Activated CD4-positive, alpha-beta T cell treated with anti-CD3 and anti-CD28 coated beads, Interleukin-2, amount 50 U/mL, for 48 hours (primary cell): ENCODE measurements around the gene GALNT17.

ENCODE experiments used
- DNase-seq, 2 experiments: peaks; one replicate each; pipeline ENCODE4 v3.0.0-alpha.2; 2020

Gene GALNT17

DNA sequence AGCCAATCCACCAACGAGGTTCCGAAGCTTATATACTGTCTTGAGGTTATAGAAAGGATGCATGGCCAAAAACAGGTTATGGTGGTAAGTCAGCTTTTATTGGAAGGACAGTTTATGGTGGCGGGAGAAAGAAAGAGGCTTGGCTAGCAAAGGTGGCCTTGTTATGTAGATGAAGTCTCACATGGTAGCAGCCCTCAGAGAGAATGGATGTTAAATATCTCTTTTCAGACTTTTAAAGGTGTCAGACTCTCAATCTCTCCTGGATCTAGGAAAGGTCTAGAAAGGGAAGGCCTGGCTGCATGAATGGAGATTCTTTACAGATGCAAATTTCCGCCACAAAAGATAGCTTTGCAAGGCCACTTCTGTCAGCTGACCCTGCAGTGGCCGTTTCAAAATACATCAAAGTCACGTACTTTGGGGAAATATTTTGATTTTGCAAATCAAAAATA lies 333.8 kb downstream of the GALNT17 start:
- no peak for DNase-seq

GRCh38 chr7:71466448-71467145 lies 334.7 kb downstream of the GALNT17 start:
- no peak for DNase-seq

DNA sequence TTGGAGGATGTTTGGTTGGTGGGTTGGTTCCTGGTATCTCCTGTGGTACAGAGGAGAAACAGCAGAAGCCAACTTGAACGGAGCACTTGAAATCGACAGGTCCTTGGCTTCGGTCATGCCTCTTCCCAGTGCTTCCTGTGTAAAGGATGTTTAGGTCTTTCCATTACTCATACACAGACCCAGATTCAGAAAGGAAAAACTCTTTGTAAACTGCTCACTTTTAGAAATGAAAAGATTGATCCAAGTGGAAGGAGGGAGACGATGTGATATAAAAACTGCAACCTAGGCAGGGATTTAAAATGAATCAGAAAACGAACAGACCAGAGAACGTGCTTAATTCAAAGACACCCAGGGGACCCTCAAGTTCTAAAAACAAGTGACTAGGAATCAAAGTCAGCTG lies 338.4 kb downstream of the GALNT17 start:
- no peak for DNase-seq

GRCh38 chr7:71470830-71471229 lies 338.9 kb downstream of the GALNT17 start:
- no peak for DNase-seq

DNA sequence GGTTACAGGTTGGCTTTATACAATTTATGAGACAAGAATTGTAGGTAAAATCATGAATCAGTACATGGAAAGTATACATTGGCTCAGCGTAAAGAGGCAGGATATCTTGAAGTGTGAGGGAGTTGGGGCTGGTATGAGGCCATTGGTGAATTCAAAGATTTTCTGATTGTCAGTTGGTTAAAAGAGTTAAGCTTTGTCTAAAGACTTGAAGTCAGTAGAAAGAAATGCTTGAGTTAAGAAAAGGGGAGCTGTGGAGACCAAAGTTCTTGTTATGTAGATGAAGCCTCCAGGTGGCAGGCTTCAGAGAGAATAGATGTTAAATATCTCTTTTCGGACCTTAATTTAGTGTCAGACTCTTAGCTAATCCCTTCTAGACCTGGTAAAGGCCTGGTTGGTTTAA lies 341.0 kb downstream of the GALNT17 start:
- DNase-seq, result no peak

DNA sequence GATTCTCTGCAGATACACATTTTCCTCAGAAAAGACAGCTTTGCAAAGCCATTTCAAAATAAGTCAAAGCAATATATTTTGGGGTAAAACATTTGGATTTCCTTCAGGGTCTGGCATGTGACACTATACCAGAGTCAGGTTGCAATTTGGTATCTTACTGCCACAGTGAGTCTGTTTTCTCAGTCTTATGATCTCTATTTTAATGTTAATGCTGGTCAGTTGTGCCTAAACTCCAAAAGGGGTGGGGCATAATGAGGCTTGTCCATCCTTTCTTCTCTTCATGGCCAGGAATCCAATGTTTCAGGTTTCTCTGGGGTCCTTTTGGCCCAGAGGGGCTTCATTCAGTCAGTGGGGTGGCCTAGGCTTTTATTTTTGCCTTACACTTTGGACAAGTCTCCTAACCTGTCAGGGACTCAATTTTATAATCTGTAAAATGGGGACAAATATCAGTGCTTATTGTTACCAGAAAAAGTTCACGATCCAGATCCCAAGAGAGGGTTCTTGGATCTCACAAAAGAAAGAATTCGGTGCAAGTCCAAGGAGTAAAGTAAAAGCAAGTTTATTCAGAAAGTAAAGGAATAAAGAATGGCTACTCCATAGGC lies 341.5 kb downstream of the GALNT17 start:
- no peak for DNase-seq

- no peak for DNase-seq
These were observed 345.5 kb downstream of the GALNT17 start for GRCh38 chr7:71477441-71477840.

DNA sequence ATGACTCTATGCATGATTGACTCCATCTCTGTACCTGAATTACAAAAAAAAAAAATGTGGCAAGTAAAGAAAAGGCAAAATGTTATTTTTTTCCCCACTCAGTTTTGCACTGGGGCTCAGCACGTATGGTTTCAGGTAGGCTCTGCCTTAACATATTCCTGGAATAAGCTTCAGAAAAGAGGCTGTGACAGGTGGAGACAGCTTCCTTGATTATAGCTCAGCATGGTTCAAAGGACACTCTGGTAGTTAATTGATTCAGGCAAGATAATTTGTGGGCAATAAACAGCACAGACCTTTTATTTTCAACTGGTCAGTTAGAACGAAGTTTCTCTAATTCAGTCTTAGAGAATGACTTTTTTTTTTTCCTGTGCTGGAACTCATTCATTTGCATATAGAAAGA lies 347.3 kb downstream of the GALNT17 start:
- no peak for DNase-seq

GRCh38 chr7:71480791-71481190 lies 348.8 kb downstream of the GALNT17 start:
- no peak for DNase-seq

- DNase-seq, result no peak
These were observed 350.3 kb downstream of the GALNT17 start for GRCh38 chr7:71482284-71482683.

GRCh38 chr7:71484380-71484779 lies 352.4 kb downstream of the GALNT17 start:
- DNase-seq, result no peak

DNA sequence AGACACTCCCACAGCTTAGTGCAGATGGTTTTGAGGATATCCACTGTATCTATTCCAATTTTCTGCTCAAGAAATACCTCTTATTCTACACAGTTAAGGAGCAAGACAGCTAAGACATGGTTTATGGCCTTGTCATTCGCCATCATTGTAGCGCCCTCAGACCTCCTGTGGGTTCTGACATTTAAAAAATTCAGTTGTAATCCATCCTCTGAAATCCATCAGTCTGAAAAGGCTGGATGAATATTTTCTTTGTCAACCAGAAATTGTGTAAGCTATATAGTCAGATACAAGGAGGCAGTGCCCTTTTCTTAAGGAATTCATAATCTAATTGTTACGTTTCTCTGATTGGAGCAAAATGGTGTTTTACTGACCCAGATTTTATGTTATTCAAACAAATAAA lies 353.6 kb downstream of the GALNT17 start:
- DNase-seq, result no peak

DNA sequence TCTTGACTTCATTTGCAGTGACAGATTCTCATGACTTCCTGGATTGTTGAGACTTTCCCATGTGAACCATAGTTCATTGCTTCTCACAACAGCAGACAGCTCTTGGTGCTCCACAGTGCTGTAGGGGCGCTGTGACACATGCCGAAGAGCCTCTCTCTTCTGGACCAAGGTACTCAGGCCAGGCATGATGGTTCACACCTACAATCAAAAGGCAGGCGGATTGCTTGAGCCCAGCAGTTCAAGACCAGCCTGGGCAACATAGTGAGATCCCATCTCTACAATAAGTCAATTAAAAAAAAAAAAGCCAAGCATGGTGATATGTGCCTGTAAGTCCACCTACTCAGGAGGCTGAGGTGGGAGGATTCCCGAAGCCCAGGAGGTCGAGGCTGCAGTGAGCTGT lies 354.5 kb downstream of the GALNT17 start:
- no peak for DNase-seq

DNA sequence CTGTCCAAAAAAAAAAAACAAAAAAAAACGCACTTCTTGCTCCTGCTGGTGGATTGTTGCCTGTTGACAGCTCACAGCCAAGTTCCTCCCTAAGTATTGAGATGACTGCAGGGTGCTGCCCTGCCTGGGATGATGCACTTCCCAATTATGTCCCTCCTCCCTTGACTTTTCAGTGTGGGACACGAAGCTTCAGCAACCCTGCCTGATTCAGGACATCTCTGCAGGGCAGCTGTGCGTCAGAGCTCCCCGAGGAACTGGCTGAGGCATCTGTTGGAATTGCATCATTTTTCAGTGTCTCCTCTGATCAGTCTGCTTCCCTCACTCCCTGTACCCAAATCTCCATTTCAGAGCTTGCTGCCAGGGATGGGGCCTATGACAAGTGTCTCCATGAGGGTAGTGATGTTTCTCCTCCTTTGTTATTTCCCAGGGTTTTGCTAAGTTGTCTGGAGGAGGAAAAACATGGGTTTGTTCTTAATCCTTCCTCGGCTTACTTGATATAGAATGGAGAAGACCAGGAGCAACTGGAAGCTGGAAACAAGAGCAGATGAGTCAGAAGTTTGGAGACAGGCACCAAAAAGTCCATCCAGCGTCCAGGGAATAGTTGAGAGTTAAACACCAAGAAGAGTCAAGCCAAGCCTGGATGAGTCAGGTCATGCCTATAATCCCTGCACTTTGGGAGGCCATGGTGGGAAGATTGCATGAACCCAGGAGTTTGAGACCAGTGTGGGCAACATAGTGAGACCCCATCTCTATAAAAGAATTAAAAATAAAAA lies 355.1 kb downstream of the GALNT17 start:
- no peak for DNase-seq

DNA sequence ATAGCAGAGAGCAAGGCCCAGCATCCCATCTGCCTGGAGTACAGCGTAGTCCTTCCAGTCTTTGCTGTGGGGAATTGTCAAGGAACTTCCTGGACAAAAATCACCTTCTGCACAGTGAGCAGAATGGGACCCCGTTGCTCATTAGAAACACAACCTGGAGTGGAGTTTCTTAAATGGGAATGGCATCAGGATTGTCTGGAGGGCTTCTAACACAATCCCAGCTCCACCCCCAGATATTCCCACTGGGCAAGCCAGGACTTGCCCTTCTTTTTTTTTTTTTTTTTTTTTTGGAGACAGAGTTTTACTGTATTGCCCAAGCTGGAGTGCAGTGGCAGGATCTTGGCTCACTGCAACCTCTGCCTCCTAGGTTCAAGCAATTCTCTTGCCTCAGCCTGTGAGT lies 356.4 kb downstream of the GALNT17 start:
- no peak for DNase-seq

- no peak for DNase-seq
These were observed 359.4 kb downstream of the GALNT17 start for GRCh38 chr7:71491336-71491735.

DNA sequence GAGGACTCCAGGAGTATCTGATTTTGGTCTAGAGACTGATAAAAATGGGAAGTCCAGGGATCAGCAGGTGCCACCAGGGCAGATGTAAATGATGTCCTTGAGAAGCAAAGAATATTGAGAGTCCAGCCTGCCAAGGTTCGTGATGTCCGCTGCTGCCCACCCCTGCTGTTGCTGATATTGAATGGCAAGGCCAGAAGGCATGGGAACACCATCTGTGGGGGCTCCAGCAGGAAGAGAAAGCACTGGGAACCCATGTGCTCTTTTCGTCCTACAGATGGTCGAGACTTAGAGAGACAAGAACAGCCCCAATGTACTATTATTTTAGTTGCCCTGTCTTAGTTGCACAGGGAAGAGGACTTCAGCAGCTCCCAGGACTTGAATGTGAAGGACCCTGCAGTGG lies 363.9 kb downstream of the GALNT17 start:
- DNase-seq, result no peak

GRCh38 chr7:71497256-71497946 lies 365.5 kb downstream of the GALNT17 start:
- DNase-seq, result no peak

DNA sequence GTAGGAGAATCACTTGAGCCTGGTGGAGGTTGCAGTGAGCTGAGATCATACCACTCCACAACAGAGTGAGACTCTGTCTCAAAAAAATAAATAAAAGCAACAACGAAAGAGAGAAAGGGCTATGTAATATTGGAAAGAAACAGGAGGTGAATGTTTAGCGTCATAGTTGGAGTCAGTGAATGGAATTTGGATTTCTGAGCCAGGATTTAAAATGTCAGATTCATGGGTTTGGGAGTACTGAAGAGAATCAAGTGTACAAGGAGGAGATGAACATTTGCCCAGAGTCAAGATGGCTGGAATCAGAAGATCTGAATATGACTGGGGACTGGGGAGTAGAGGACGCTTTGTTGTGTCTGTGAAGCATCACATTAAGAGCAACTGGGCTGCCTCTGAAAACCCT lies 366.4 kb downstream of the GALNT17 start:
- no peak for DNase-seq

DNA sequence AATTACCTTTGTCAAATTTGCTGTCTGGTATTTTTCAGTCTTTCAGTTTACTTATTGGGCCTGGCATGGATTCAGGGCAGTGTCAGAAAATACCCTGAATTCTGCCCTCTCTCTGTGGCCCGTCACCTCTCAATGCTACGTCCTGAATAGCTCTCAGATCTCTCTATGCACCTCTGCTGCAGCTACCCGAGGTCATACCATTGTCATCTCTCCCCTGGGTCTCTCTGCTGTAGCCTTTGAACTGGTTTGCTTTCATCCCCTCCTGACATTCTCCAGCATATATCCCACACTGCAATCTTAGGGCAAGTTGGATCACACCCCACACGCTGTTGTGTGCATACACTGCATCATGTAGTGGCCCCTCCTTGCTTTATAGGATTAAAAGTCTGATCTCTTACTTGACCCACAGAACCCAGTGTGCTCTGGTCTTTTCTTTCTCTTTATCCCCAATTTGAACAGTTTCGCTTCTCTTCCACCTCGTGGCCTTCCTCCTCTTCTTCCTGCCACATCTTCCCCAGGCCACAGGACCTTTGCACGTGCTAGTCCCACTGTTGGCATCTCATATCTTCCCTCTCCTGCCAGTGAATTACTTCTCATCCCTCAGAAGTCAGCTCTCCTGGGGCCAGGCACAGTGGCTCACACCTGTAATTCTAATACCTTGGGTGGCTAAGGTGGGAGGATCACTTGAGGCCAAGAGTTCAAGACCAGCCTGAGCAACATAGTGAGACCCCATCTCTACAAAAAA lies 372.9 kb downstream of the GALNT17 start:
- DNase-seq, result no peak

GRCh38 chr7:71506822-71507221 lies 374.9 kb downstream of the GALNT17 start:
- DNase-seq, result no peak

DNA sequence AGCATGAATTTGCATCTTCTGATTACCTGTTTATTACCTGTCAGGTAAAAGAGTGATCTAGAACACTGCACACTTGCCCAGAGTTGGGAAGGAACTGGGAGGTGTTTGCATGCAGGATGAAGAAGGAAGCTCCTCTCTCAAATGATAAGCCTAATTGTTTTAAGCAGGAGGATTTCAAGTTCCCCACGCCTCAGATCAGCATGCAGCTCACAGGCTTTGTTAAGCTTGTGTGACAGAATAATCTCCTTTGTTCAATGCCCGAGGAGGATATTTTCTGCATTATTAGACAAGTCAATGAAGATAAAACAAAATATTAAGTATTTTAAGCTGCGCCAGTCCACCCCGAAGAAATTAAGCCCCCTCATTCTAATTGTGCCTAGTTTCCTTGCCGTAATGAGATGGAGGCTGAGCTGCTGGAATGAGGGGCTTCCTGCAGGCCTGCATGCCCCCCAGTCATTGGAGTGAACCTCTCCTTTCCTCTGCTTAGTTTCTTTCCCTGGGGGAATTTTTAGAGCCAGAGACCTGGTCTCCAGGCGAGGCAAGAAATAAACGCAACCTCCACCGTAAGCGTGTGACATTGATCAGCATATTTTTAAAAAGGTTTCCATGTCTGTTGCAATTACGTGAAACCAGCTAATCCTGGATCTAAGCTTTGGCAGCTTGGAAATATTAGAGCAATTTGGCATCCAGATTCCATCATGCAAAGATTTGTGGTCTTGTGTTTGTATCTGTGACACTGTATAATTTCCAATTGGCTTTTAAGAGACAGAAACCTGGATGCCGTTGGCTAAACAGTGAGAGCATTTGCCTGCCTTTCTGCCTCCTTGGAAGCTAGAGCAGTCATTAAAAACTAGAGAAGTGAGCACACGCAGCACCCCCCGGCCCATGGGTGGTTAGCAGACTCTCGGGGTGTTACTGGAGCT lies 376.0 kb downstream of the GALNT17 start:
- no peak for DNase-seq
